Astrocyte of the hippocampus (primary cell): ENCODE results near the gene GALK1.

Source experiments
- DNase-seq: peaks from one replicate; pipeline ENCODE4 v3.0.0; 2011; ENCODE audit warnings: low read depth, low spot score

The GALK1 gene

DNA sequence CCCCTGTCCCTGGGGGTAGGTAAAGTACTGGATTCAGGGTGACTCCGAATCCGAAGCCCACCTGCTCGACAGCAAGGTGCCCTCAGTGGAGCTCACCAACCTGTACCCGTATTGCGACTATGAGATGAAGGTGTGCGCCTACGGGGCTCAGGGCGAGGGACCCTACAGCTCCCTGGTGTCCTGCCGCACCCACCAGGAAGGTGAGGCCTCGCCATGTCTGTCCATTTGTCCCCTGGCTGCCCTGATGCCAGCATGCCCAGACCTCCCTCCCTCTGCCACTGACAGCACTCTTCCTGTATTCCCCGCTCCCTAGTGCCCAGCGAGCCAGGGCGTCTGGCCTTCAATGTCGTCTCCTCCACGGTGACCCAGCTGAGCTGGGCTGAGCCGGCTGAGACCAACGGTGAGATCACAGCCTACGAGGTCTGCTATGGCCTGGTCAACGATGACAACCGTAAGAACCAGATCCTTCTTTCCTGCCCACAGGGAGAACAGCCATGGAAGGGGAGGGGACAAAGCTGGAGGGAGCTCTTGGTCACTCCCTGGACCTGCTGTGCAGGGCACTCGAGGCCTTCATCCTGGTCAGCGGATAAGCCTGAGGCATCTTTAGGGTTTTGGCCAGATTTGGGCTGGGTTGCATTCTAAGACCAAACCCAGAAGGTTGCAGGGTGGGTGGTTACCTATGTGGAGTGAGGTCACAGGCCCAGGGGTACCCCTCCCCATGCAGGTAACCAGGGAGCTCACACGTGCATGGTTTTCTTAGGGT lies 14.2 kb downstream of the GALK1 start:
- no peak for DNase-seq

- peak; percentile 86 for DNase-seq
Observed at GRCh38 chr17:75749545-75750389, 15.2 kb downstream of the GALK1 start.

- DNase-seq = no peak
Observed at GRCh38 chr17:75748706-75749105, 16.3 kb downstream of the GALK1 start.

GRCh38 chr17:75743625-75744206 lies 21.3 kb downstream of the GALK1 start:
- DNase-seq = no peak

GRCh38 chr17:75742337-75742736 lies 22.7 kb downstream of the GALK1 start:
- no peak for DNase-seq

DNA sequence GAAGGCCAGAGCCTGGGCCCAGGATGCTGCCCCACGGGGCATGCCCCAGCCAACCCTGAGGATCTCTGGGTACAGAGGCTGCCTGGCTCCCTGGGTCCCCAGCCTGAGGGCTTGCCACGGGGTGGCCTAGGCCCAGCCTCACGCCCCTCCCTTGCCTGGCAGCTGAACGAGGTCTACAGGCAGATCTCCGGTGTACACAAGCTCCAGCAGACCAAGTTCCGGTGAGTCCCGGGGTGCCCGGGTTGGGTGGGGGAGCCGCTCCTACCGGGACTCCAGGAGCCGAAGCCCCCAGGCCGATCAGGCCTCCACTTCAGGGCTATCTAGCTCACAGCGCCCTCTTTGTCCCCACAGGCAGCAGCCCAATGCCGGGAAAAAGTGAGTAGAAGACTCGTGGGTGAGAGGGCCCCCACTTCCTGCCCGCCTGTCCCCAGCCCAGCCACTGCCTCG lies 24.3 kb downstream of the GALK1 start:
- DNase-seq = no peak

- no peak for DNase-seq
Observed at GRCh38 chr17:75740215-75740614, 24.8 kb downstream of the GALK1 start.

DNA sequence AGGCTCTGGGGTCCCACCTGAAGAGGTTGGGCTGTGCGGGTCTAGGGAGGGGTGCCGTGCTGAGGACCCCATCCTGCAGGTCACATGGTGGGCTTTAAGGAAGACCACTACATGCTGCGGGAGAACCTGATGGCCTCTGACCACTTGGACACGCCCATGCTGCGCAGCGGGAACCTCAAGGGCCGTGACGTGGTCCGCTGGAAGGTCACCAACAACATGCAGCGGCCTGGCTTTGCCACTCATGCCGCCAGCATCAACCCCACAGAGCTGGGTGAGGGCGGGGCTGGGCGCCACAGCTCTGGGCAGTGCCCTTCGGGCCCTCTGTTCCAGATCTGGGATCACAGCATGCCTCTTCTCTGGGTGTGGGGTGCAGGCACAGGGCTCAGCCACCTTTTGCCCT lies 25.2 kb downstream of the GALK1 start:
- DNase-seq = no peak

GRCh38 chr17:75739174-75739573 lies 25.8 kb downstream of the GALK1 start:
- no peak for DNase-seq

DNA sequence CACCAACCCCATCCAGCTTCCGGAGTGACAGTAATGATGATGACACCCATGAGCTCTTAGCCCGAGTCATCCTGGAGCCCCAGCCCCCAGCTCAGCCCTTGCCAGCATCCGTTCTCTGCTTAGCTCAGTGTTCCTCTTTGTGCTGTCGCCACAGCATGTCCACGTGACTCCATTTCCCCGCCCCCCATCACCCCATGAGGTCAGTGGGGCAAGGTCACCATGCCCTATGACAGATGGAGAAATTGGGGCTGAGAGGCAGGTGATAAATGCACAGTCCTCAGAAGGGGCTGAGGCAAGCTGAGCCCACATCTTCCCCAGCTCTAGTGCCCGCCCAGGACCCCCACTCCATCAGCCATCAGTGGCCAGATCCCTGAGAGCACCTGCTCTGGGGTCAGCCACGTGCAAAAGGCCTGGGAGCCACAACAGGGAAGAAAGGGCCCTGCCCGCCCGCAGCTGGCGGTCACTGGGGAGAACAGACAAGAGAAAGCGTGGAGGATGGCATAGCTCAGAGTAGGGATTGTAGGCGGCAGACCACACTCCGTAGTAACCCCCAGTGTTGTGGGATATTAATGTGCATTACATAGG lies 26.7 kb downstream of the GALK1 start:
- DNase-seq = no peak

DNA sequence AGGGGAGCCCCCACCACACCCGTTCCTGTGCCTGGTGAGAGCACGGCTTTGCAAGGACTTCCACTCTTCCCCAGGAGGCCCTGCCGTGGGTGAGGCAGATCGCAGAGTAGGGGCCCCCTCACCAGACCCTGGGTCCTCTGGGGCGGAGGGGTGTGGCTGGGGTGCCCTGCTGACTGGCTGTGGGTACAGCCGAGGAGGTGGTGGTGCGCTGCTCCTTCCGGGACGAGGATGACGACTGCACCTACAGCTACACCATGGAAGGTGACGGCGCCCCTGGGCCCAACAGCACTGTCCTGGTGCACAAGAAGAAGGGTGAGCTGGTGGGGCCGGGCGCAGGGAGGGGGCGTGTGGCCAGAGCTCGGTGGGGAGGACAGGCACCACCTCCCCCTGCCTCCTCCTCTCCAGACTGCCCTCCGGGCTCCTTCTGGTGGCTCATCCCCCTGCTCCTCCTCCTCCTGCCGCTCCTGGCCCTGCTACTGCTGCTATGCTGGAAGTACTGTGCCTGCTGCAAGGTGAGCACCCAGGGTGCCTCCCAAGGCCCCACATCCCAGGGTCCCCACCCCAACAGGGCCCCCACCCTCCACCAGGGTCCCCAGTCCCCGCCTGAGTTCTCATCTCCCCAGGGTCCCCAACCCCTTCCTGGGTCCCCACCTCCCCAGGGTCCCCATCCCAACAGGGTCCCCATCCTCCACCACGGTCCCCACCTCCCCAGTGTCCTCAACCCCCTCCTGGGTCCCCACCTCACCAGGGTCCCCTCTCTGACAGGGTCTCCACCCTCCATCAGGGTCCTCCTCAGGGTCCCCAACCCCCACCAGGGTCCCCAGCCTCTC lies 27.6 kb downstream of the GALK1 start:
- no peak for DNase-seq

- no peak for DNase-seq
Observed at GRCh38 chr17:75736173-75736835, 28.7 kb downstream of the GALK1 start.

GRCh38 chr17:75734674-75735294 lies 30.2 kb downstream of the GALK1 start:
- no peak for DNase-seq

GRCh38 chr17:75733471-75733870 lies 31.5 kb downstream of the GALK1 start:
- DNase-seq = no peak

- DNase-seq = no peak
Observed at GRCh38 chr17:75731716-75732498, 33.1 kb downstream of the GALK1 start.

GRCh38 chr17:75731086-75731715 lies 33.8 kb downstream of the GALK1 start:
- no peak for DNase-seq

DNA sequence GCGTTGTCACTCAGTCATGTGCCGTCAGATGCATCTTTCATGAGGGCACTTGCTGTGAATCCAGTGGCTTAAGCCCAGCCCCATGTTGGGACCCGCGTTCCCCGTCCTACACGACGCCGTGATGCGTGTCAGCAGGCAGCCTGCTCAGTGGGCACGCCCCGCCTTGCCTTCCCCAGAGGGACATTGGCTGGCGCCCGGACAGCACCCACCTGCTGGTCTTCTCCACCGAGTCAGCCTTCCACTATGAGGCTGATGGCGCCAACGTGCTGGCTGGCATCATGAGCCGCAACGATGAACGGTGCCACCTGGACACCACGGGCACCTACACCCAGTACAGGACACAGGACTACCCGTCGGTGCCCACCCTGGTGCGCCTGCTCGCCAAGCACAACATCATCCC lies 34.9 kb downstream of the GALK1 start:
- DNase-seq = no peak

GRCh38 chr17:75729351-75729750 lies 35.6 kb downstream of the GALK1 start:
- DNase-seq = no peak

- DNase-seq = no peak
Observed at GRCh38 chr17:75727391-75727790, 37.6 kb downstream of the GALK1 start.
